SU-DHL-6 (cell line): ENCODE results near the gene EIF4A3.

ENCODE experiments used
- H2AFZ ChIP-seq: fragments of 200-600 bp; sonication (generic); 2 replicates; pipeline ENCODE4 v1.6.1; 2014; ENCODE audit warnings: low read depth, mild to moderate bottlenecking, moderate library complexity, mixed read lengths, antibody characterized with exemption, low read length; ENCODE audit not compliant: severe bottlenecking
- H3F3A ChIP-seq: fragments of 200-600 bp; shearing (Covaris generic); 2 replicates; pipeline ENCODE4 v1.6.0; 2016; ENCODE audit warnings: antibody characterized with exemption, mild to moderate bottlenecking; ENCODE audit not compliant: insufficient read depth
- H3K27ac ChIP-seq: fragments of 200-600 bp; sonication (generic); 2 replicates; pipeline ENCODE4 v1.5.1; 2016; ENCODE audit warnings: low read depth, mild to moderate bottlenecking, low read length, moderate library complexity, mixed read lengths
- H3K27me3 ChIP-seq: fragments of 200-600 bp; sonication (generic), shearing (Covaris generic); 2 replicates; pipeline ENCODE4 v1.6.0; 2014; ENCODE audit warnings: mild to moderate bottlenecking, low read length
- H3K36me3 ChIP-seq: fragments of 200-600 bp; sonication (generic); 2 replicates; pipeline ENCODE4 v1.6.1; 2014; ENCODE audit warnings: mild to moderate bottlenecking, low read length, mixed read lengths
- H3K4me2 ChIP-seq: fragments of 300-600, 200-600 bp; shearing (Covaris generic), sonication (generic); 2 replicates; pipeline ENCODE4 v1.6.0; 2014; ENCODE audit warnings: low read length, low read depth, mild to moderate bottlenecking; ENCODE audit not compliant: poor library complexity, severe bottlenecking
- H3K4me3 ChIP-seq: fragments of 200-600 bp; sonication (generic); 2 replicates; pipeline ENCODE4 v1.5.1; 2014; ENCODE audit warnings: antibody characterized with exemption, low read length, mild to moderate bottlenecking, mixed read lengths; ENCODE audit not compliant: insufficient read depth, poor library complexity, severe bottlenecking
- H3K79me2 ChIP-seq: fragments of 200-600 bp; sonication (generic); 2 replicates; pipeline ENCODE4 v1.6.1; 2014; ENCODE audit warnings: mild to moderate bottlenecking, low read length, moderate library complexity; ENCODE audit not compliant: insufficient read depth
- H3K9ac ChIP-seq: fragments of 200-600 bp; sonication (generic); 2 replicates; pipeline ENCODE4 v1.7.0; 2014; ENCODE audit warnings: mild to moderate bottlenecking, low read length
- H3K9me2 ChIP-seq: fragments of 200-600 bp; sonication (generic); replicated peaks from 2 replicates; pipeline ENCODE4 v1.6.1; 2014; ENCODE audit warnings: low read length; ENCODE audit not compliant: insufficient read depth
- H3K9me3 ChIP-seq: fragments of 200-600 bp; sonication (generic); 2 replicates; pipeline ENCODE4 v1.6.1; 2014; ENCODE audit warnings: low read length, mixed read lengths; ENCODE audit not compliant: insufficient read depth
- H4K20me1 ChIP-seq: fragments of 200-600 bp; sonication (generic); 2 replicates; pipeline ENCODE4 v1.6.1; 2014; ENCODE audit warnings: low read depth, mild to moderate bottlenecking, antibody characterized with exemption, low read length, moderate library complexity, mixed read lengths
- EZH2phosphoT487 ChIP-seq: fragments of 200-600 bp; sonication (generic), shearing (Covaris generic); conservative IDR thresholded peaks from 2 replicates; pipeline ENCODE4 v1.6.1; 2018; ENCODE audit warnings: mild to moderate bottlenecking, antibody characterized with exemption, low read length, moderate library complexity, mixed read lengths
- TF ChIP-seq, protein P1 (sequence below): fragments of 200-600 bp; sonication (generic); IDR thresholded peaks from one replicate; pipeline ENCODE4 v1.5.1; 2017; ENCODE audit warnings: antibody characterized with exemption, mild to moderate bottlenecking, low read length, moderate library complexity; ENCODE audit not compliant: insufficient read depth, poor library complexity, severe bottlenecking

EIF4A3 gene

DNA sequence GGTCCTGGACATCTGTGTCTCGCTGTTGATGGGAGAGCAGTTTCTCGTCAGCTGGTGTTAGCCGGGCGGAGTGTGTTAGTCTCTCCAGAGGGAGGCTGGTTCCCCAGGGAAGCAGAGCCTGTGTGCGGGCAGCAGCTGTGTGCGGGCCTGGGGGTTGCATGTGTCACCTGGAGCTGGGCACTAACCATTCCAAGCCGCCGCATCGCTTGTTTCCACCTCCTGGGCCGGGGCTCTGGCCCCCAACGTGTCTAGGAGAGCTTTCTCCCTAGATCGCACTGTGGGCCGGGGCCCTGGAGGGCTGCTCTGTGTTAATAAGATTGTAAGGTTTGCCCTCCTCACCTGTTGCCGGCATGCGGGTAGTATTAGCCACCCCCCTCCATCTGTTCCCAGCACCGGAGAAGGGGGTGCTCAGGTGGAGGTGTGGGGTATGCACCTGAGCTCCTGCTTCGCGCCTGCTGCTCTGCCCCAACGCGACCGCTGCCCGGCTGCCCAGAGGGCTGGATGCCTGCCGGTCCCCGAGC lies 27.6 kb downstream of the EIF4A3 start:
- H3K27me3 ChIP-seq: no peaks in the 10 kb centered on the region
- TF ChIP-seq EZH2phosphoT487: no peak
- TF ChIP-seq, protein P1, sequence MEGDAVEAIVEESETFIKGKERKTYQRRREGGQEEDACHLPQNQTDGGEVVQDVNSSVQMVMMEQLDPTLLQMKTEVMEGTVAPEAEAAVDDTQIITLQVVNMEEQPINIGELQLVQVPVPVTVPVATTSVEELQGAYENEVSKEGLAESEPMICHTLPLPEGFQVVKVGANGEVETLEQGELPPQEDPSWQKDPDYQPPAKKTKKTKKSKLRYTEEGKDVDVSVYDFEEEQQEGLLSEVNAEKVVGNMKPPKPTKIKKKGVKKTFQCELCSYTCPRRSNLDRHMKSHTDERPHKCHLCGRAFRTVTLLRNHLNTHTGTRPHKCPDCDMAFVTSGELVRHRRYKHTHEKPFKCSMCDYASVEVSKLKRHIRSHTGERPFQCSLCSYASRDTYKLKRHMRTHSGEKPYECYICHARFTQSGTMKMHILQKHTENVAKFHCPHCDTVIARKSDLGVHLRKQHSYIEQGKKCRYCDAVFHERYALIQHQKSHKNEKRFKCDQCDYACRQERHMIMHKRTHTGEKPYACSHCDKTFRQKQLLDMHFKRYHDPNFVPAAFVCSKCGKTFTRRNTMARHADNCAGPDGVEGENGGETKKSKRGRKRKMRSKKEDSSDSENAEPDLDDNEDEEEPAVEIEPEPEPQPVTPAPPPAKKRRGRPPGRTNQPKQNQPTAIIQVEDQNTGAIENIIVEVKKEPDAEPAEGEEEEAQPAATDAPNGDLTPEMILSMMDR: no peak

GRCh38 chr17:80118601-80119270 lies 28.2 kb downstream of the EIF4A3 start:
- TF ChIP-seq EZH2phosphoT487: no peak
- no peak overlapping the region for H3K4me2 ChIP-seq
- H3K79me2 ChIP-seq: no peaks in the 10 kb centered on the region
- H2AFZ ChIP-seq: no peak overlapping the region
- H3K27ac ChIP-seq: no peak overlapping the region
- H3K9me3 ChIP-seq: no peaks in the 10 kb centered on the region
- H3K36me3 ChIP-seq: no peaks in the 10 kb centered on the region
- H4K20me1 ChIP-seq: no peaks in the 10 kb centered on the region
- no peak overlapping the region for H3K9ac ChIP-seq
- no peaks in the 10 kb centered on the region for H3K9me2 ChIP-seq
- H3F3A ChIP-seq: no peaks in the 10 kb centered on the region
- H3K27me3 ChIP-seq: no peaks in the 10 kb centered on the region
- H3K4me3 ChIP-seq: no peak overlapping the region

More for the DNA sequence above, 27.6 kb downstream of the EIF4A3 start:
- Histone ChIP-seq H3K9me3 (no peaks in the 10 kb centered on the region), H3K27ac (no peak overlapping the region), H3F3A (no peaks in the 10 kb centered on the region), H3K9ac (no peak overlapping the region), H3K9me2 (no peaks in the 10 kb centered on the region), H3K4me2 (no peak overlapping the region), H3K79me2 (no peaks in the 10 kb centered on the region), H4K20me1 (no peaks in the 10 kb centered on the region), H2AFZ (no peak overlapping the region), H3K4me3 (no peak overlapping the region), H3K36me3 (no peaks in the 10 kb centered on the region)

DNA sequence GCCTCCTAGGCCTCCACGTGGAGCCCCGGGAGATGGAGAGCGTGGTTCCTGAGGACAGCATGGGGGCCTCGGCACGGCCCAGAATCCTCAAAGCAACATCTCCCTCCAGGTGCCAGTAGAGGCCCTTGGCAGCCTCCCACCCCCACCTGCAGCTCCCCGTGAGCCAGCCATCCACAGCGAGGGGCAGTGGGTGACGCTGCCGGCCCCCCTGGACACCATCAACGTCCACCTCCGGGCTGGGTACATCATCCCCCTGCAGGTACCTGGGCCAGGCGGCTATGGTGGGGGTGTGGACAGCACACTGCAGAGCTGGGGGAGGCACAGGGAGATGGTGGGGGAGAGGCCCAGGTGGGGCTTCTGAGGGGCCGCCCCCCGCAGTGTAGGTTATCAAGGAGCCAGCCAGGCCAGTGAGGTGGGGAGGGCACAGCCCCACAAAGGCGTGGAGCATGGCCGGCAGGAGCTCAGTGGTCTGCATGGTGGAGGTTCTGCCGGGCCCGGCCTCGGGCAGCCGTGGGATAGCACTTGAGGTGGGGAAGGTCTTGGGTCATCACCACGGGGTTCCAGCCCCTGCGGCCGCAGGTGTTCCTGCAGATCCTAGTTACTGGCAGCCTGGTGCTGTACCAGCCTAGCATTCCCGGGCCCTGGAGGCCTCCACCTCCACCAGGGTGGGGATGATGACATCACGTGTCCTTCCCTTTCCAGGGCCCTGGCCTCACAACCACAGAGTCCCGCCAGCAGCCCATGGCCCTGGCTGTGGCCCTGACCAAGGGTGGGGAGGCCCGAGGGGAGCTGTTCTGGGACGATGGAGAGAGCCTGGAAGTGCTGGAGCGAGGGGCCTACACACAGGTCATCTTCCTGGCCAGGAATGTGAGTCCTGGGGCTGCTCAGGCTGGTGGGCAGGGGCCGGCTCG lies 29.2 kb downstream of the EIF4A3 start:
- no peak overlapping the region for H3K9ac ChIP-seq
- no peaks in the 10 kb centered on the region for H3K9me2 ChIP-seq
- H3K36me3 ChIP-seq: no peaks in the 10 kb centered on the region
- no peak for TF ChIP-seq EZH2phosphoT487
- TF ChIP-seq, protein P1: no peak
- no peak overlapping the region for H3K4me3 ChIP-seq
- no peaks in the 10 kb centered on the region for H3F3A ChIP-seq
- H2AFZ ChIP-seq: no peak overlapping the region
- H3K79me2 ChIP-seq: no peaks in the 10 kb centered on the region
- H3K9me3 ChIP-seq: no peaks in the 10 kb centered on the region
- H4K20me1 ChIP-seq: no peaks in the 10 kb centered on the region
- H3K27me3 ChIP-seq: no peaks in the 10 kb centered on the region
- H3K27ac ChIP-seq: no peak overlapping the region
- H3K4me2 ChIP-seq: no peak overlapping the region
